ENCODE data around the gene SNAPC5. TPM values are rescaled to one million over a fixed set of nuclear protein-coding genes. Genes with fewer than 3 reads are reported as not detected.
A peak's percentile ranks its signal among the peaks of the same experiment; 100 is the strongest.
"Not testable (repeated sequence)": the region's sequence is repeated elsewhere in the genome, so short reads cannot be mapped to it uniquely, and the experiment has no call there.

SNAPC5 gene, protein sequence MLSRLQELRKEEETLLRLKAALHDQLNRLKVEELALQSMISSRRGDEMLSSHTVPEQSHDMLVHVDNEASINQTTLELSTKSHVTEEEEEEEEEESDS
- polyA plus RNA-seq: 10 to 100 TPM; 15.4 to 34.9 (median 25.9) TPM

DNA sequence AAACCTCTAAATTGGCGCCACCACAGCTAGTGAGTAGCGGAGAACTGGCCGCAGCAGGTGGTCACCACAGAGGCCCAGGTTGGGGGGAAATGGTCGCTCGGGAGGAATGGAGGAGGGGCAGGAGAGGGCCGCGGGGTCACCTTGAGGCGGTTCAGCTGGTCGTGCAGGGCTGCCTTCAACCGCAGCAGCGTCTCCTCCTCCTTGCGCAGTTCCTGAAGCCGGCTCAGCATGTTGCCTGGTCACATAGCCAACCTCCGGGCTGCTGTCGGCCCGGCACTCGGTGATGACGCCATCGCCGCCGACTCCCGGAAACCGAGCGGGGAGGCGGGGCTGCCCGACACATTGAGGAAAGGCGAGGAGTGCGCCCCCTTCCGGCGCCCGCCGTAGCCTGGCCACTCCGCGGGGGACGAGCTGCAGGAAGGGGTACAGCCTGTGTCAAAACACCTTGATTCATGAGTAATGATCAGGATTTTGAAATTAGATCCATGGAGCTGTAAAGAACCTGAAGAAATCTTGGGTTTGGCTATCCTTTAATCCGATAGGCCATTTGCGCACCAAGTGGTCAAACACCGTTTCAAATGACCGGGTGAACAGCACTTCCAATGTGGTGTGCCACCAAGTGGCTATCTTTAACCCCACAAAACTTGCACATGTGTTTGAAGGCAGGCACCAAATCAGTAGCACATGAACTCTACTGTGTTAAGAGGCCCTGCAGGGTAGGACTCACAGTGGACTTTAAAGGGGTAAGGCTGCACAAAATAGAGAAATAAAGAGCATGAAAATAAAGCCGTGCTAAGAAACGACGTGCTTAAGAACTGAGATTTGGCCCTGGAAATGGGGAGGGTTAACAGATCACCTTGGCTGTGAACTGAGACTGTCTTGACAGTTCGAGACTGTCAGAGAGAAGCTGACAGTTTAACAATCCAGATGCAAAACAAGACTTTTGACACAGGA lies at the start of gene SNAPC5:
Gene SNAPC5, minus strand, starts transcription at position 261 of the 954 bp plus-strand sequence. Its CDS starts 31 bp downstream, at position 230.
- 6 to 10% (median 8%) methylated on average over 42 to 43 of the region's 43 CpGs for WGBS, 3 donors
- H3K27ac ChIP-seq (ENCODE audit: low read depth, low read length): peak within 1 kb of the TSS; percentile 85

DNA sequence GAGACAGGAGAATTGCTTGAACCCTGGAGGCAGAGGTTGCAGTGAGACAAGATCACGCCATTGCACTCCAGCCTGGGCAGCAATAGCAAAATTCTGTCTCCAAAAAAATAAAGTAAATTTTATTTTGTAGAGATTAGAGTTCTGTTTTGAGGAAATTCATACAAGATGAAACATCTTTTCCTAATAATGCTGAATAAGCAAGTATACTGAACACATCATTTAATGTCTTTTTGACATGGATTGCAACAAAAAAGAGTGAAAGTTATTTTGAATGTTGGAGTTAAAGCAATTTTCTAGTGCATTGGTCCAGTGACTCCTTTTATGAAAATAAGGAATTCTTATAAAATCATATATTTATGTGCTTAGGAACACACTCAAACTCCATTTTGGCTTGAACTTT lies 47.7 kb upstream of the SNAPC5 start:
- H3K27ac ChIP-seq (ENCODE audit: low read depth, low read length): no peak overlapping the region
- WGBS, 3 donors: 94 to 100% (median 95%) methylated on average over 1 of the region's 1 CpG

DNA sequence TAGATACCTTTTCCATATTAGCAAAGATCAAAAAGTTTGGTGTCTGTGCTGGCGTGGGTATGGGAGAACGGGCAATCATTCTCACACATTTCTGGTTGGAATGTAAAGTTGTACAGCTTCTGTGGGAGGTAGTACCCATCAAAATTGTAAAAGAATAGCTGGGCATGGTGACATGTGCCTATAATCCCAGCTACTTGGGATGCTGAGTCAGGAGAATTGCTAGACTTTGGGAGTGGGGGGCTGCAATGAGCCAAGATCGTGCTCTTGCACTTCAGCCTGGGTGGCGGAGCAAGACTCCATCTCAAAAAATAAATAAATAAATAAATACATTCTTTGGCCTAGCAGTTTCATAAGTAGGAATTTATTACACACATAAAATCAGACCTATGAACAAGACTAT lies 45.3 kb upstream of the SNAPC5 start:
- WGBS, 3 donors: 98 to 99% (median 98%) methylated on average over 4 of the region's 4 CpGs
- H3K27ac ChIP-seq (ENCODE audit: low read depth, low read length): no peak overlapping the region

DNA sequence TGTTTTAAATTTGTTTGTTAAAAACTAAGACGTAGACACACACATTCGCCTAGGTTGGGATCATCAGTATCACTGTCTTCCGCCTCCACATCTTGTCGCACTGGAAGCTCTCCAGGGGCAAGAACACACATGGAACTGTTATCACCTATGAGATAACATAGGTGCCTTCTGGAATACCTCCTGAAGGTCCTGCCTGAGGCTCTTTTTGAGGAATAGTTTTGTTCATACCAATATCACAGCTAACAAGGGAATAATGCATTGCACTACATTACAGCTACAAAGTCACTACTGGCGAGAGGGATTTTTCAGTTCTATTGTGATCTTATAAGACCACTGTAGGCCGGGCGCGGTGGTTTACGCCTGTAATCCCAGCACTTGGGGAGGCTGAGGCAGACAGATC lies 37.5 kb upstream of the SNAPC5 start:
- WGBS, 3 donors: 87 to 92% (median 92%) methylated on average over 9 of the region's 9 CpGs
- H3K27ac ChIP-seq (ENCODE audit: low read depth, low read length): no peak overlapping the region

DNA sequence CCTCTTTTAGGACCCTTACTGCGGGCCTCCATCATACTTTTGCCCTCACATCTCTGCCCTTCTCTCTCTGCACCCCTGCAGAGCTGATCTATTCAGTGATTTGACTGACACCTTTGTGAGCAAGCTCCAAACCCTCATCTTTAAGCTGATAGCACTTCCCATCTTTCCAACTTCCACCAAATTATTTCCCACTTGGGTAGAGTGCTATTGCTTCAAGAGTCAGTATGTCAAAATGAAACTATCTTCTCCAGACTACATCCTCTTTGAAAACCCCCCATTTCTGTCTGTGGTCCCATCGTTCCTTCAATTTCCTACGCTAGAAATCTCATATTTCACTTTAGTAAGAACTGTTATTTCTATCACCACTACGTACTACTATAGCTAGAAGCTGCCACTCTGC lies 27.3 kb upstream of the SNAPC5 start:
- H3K27ac ChIP-seq (ENCODE audit: low read depth, low read length): no peak overlapping the region
- 87 to 93% (median 89%) methylated on average over 4 of the region's 4 CpGs for WGBS, 3 donors

DNA sequence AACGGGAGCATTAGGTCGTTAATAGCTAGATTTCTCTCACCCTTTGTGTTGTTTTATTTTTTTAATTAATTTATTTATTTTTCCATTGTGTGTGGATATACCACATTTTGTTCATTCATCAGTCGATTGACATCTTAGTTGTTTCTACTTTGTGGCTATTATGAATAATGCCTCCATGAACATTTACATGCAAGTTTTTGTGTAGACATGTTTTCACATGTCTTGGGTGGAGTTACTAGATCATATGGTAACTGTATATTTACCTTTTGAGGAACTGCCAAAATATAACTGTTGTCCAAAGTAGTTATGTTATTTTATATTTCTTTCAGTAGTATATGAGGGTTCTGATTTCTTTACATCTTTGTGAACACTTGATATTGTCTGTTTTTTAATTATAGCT lies 26.4 kb upstream of the SNAPC5 start:
- WGBS, 3 donors: 87 to 93% (median 93%) methylated on average over 3 of the region's 3 CpGs

DNA sequence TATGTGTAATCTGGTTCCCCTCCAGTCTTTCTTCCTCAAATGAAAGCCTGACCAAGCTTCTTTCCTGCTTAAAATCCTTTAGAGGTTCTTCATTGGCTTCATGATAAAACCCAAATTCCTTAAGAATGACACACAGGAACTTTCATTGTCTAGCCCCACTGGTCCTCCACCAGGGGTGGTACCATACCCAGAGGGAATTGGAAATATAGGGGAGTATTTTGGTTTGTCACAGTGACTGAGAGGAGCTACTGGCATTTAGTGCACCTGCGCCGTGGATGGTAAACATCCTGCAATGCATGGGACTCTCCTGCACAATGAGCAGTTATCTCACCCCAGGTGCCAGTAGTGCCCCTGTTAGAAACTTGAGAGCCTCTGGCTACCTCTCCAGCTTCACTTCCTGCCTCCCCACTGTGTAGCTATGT lies 18.4 kb upstream of the SNAPC5 start:
- H3K27ac ChIP-seq (ENCODE audit: low read depth, low read length): no peak overlapping the region
- 95 to 100% (median 98%) methylated on average over 2 of the region's 2 CpGs for WGBS, 3 donors

More for the DNA sequence above, 26.4 kb upstream of the SNAPC5 start:
- no peak overlapping the region for H3K27ac ChIP-seq (ENCODE audit: low read depth, low read length)

DNA sequence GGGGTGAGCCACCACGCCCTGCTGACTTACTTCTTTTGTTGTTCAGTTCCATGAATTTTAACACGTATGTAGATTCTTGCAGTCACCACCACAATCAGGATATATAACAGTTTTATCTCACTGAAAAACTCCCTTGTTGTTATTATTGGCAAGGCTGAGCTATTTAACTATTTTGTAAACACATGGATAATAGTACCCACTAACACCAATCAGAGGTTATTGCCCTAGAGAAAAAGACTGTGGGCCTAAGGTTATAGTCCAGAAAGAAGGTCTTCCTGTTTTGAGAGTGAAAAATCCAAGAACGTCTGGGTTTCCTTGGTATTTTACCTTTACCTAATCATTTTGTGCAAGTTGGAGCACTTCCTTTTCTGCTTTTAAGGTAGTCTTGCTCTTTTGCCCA lies 17.0 kb upstream of the SNAPC5 start:
- no peak overlapping the region for H3K27ac ChIP-seq (ENCODE audit: low read depth, low read length)
- WGBS, 3 donors: 79 to 80% (median 80%) methylated on average over 3 of the region's 3 CpGs

DNA sequence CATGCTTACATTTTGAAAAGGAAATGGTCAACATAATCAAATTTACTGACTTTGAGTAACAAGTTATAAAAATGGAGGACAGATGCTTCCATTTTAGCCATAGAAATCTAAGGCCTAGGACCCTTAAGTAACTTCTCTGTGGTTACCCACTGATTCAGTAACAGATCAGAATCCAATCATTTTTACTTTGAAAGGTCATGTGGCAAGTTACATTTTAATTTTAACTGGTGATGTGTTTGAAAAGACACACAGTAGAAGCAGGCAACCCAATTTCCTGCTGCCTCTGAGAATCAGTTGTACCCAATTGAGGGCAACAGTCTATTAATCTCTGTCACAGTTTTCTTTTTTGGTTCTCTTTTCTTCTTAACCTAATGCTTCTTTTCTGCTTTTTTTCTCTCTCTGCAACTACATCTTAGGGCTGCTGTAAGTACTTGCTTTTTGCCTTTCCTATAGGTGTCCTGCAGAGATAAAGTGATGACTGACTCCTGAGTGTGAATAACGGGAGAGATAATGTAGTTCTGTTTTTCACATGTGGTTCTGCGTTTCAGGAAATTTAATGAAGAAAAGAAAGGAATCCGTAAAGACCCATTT lies 10.8 kb upstream of the SNAPC5 start:
- H3K27ac ChIP-seq (ENCODE audit: low read depth, low read length): no peak overlapping the region
- 87 to 95% (median 92%) methylated on average over 3 of the region's 3 CpGs for WGBS, 3 donors

DNA sequence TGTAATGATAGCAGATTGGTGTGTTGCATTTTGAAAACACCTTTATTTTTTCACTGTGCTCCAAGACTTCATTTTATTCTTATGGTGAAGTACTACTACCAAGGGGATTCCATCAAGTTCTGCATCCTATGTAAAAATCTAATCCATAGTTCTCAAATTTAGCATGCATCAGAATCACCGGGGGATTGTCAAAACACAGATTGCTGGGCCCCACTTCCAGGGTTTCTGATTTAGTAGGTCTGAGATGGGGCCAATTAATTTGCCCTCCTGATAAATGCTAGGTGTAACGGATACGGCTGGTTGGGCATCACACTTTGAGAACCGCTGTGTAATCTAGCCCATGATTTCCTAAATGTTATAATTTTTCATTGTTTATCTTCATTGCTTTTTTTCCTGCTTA lies 8.3 kb upstream of the SNAPC5 start:
- 33 to 53% (median 36%) methylated on average over 4 of the region's 4 CpGs for WGBS, 3 donors
- H3K27ac ChIP-seq (ENCODE audit: low read depth, low read length): no peak overlapping the region

DNA sequence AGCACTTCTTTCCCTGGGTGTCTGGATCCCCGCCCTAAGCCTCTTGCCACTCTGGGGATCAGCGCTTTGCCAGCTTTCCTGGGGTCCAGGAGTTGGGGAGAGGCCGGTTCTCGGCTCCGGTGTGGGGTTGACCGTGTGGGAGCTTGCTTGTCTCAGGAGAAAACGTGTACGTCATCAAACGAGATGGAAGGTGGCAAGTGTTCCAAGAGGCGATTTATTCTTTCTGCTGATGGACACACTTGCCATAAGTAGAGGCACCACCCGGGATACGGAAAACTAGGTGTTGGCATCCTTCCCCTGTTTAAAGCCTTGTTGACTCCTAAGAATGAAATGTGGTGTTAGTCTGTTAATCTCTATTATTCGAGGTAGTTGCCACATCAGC lies 7.9 kb upstream of the SNAPC5 start:
- WGBS, 3 donors: 0% methylated on average over 13 of the region's 13 CpGs
- no peak overlapping the region for H3K27ac ChIP-seq (ENCODE audit: low read depth, low read length)

DNA sequence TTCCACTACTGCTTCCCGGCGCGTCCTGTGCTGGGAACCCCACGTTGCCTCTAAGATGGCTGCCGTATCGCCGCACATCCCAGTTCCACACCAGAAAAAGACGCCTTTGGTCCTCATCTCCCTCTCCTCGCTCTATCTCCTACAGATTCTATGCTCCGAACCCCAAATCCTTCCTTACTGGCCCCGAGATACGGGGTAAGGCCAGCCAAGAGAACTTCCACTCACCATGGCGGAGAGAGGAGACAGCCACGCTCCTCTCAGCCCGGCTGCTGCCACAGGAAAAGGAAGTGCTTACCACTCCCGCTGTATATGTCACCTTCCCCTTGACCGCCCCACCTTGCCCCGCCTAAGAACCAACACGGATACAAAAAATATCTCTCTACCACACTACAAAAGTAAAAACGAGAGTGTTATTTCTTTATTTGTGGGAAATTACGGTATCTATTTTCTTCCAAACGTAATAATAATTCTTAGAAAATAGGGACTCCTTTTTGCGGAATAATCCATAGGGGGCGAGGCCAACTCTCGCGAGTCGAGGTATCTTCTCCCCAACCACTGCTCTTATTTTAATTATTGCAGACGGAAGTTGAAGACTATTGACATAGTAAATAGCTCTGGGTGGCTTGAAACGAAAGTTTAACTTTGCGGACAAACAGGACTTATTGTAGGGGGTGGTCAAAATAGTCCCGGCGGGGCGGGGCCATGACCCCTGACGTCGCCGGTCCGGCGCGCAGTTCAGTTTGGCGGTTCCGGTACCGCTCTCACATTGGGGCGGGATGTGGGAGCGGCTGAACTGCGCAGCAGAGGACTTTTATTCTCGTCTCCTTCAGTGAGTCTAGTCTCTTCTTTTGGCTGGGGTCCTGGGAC lies 7.2 kb upstream of the SNAPC5 start, which contains the start of the genes RPL4 and ZWILCH:
Gene RPL4, minus strand, starts transcription at position 293 of the 867 bp plus-strand sequence. Its CDS starts 65 bp downstream, at position 228.
Gene ZWILCH, plus strand, starts transcription at position 764 of the 867 bp plus-strand sequence. Its CDS starts 13 bp downstream, at position 777.
- WGBS, 3 donors: 0 to 1% (median 0%) methylated on average over 46 of the region's 46 CpGs

DNA sequence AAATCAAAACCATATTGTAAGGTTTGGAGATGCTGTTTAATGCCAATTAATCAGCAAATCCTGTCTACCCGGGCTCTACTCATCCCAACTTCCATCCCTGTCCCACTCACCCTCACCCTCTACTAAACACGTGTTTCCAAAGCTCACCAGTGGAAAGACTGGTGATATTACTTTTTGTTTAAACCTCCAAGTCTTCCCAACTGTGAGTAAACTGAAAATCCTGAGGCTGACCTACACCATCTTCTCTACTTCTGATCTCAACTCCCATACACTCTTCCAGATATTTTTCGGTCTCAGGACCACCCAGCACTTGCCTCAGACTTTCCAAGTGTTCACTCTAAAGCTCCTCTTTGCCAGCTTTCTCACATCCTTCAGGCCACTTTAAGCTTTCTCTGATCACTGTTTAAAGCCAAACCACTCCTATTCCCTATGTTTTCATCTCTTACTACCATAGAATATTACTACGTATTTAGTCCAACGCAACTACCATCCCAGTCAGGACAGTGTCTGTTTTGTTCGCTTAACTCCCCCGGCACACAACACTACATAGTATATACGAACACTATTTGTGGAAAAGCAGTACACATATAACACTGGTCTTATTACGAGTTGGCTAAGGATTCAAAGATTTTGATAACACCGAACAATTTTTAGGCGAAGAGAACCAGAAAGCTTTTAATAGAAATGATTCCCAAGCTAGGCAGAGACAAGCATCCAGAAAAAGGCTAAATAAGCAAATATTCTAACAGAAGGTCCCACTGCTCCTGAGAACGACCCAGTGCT lies 6.4 kb upstream of the SNAPC5 start:
- 0 to 1% (median 0%) methylated on average over 12 of the region's 12 CpGs for WGBS, 3 donors
- peak overlapping the region; percentile 51 for H3K27ac ChIP-seq (ENCODE audit: low read depth, low read length)

More for the DNA sequence above, 7.2 kb upstream of the SNAPC5 start, which contains the start of the genes RPL4 and ZWILCH:
- peak within 1 kb of the TSS; percentile 51 for H3K27ac ChIP-seq (ENCODE audit: low read depth, low read length)

DNA sequence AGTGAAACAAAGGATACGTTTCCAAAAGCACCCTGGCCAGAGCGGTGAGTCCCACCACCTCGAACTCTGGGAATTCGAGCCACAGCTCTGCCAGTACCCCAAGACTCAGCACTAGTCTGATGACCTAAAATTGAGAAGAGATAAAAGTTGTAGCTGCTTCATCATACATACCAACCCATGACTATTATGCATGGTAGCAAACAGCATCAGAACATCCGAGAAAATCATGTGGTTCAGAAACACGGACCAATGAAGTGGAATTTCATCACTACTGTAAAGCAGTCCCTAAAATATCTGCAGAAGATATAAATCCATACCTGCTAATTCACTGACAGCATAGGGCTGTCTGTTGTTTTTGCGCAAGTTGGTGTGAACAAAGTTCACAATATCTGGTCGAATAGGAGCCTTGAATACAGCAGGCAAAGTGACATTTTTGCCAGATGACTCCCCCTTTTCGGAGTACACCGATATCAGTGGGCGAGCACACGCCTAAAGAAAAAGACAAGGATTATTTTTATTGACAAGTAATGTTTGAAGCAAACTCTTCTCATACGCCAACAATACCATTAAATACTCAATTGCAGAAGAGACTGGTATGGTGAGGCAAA lies 5.6 kb upstream of the SNAPC5 start:
- 38 to 62% (median 61%) methylated on average over 13 of the region's 13 CpGs for WGBS, 3 donors
- not testable (repeated sequence) for H3K27ac ChIP-seq (ENCODE audit: low read depth, low read length)

DNA sequence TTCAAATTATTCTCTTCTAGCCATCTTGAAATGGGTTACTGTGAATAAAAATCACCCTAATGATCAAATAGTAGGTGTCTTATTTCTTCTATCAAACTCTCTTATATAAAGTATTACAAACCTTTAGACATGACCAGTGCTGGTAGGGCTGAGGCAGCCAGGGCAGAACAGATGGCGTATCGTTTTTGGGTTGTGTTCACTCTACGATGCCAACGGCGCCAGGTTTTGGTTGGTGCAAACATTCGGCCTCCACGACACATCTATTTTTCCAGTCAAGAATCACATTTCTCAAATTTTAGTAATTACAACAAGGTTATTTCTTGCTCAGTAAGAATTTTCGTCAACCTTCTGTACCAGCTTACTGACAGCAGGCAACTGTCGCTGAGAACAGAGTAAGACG lies 4.9 kb upstream of the SNAPC5 start:
- 67 to 78% (median 78%) methylated on average over 10 of the region's 10 CpGs for WGBS, 3 donors
- no peak overlapping the region for H3K27ac ChIP-seq (ENCODE audit: low read depth, low read length)

DNA sequence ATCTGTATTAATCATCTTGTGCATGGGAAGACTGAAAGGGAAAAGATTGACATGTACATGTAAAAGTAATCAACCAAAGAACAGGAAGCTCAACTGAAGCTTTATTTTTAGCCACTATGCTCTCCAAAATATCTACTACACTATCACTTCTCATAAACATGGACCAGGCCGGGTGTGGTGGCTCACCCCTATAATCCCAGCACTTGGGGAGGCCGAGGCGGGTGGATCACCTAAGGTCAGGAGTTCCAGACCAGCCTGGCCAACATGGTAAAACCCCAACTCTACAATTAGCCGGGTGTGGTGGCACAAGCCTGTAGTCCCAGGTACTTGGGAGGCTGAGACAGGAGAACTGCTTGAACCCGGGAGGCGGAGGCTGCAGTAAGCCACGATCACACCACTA lies 2.8 kb upstream of the SNAPC5 start:
- WGBS, 3 donors: 81 to 90% (median 87%) methylated on average over 7 of the region's 7 CpGs
- H3K27ac ChIP-seq (ENCODE audit: low read depth, low read length): not testable (repeated sequence)
